AG09309 (cell line): ENCODE results near the gene PEMT.
"Not testable (repeated sequence)": the region's sequence is repeated elsewhere in the genome, so short reads cannot be mapped to it uniquely, and the experiment has no call there.

Experiments
- DNase-seq: peaks from one replicate; pipeline ENCODE4 v3.0.0-alpha.2; 2010; ENCODE audit warnings: low read depth
- H3K4me3 ChIP-seq: 2 replicates; pipeline ENCODE4 v1.5.1; 2011; ENCODE audit warnings: mild to moderate bottlenecking, low read depth, low read length, moderate library complexity; ENCODE audit not compliant: control insufficient read depth
- CTCF ChIP-seq: IDR thresholded peaks from 2 replicates; pipeline ENCODE4 v1.5.1; 2011; ENCODE audit warnings: mild to moderate bottlenecking, low read depth, low read length, inconsistent platforms; ENCODE audit not compliant: insufficient read depth, control insufficient read depth; ENCODE audit errors: missing control alignments

The PEMT gene

GRCh38 chr17:17469996-17470395 is 121.5 kb downstream of the PEMT start:
- H3K4me3 ChIP-seq: no peak overlapping the region
- no peak for TF ChIP-seq CTCF
- DNase-seq: no peak

GRCh38 chr17:17469358-17469757 is 122.2 kb downstream of the PEMT start:
- no peak for TF ChIP-seq CTCF
- no peak overlapping the region for H3K4me3 ChIP-seq
- DNase-seq: no peak

GRCh38 chr17:17468217-17469010 is 123.1 kb downstream of the PEMT start:
- H3K4me3 ChIP-seq: no peak overlapping the region
- DNase-seq: no peak
- TF ChIP-seq CTCF: no peak

GRCh38 chr17:17467720-17468119 is 123.8 kb downstream of the PEMT start:
- no peak overlapping the region for H3K4me3 ChIP-seq
- DNase-seq: no peak
- no peak for TF ChIP-seq CTCF

GRCh38 chr17:17467016-17467415 is 124.5 kb downstream of the PEMT start:
- no peak for DNase-seq
- no peak for TF ChIP-seq CTCF
- no peak overlapping the region for H3K4me3 ChIP-seq

GRCh38 chr17:17466511-17466910 is 125.0 kb downstream of the PEMT start:
- no peak overlapping the region for H3K4me3 ChIP-seq
- no peak for TF ChIP-seq CTCF
- no peak for DNase-seq

- not testable (repeated sequence) for DNase-seq, H3K4me3 ChIP-seq
Observed at GRCh38 chr17:17465878-17466277, 125.6 kb downstream of the PEMT start.
